Adrenal gland (tissue), 5 donors: ENCODE measurements around the gene ATF5.

Experiments
- POLR2A ChIP-seq, 2 donors: fragments of 450-650 bp; IDR thresholded peaks; one replicate each; pipeline ENCODE4 v1.6.1; 2017; ENCODE audit warnings: antibody characterized with exemption in 2 of 2, mild to moderate bottlenecking in 2 of 2, moderate library complexity in 1 of 2
- TF ChIP-seq, protein P1 (sequence below), 6 experiments: fragments of 450-650 bp in 4 of 6; fragments of 200-600 bp in 2 of 6; sonication (generic) in 1 of 6; IDR thresholded peaks; 1 replicate in 5 of 6; 2 replicates in 1 of 6; pipeline versions ENCODE4 v1.5.1 to v1.8.0; 2016 to 2021; ENCODE audit warnings: antibody characterized with exemption in 6 of 6, mild to moderate bottlenecking in 2 of 6, moderate library complexity in 1 of 6
- donor health status: DM: no; HTN: no; CAD: no.

DNA sequence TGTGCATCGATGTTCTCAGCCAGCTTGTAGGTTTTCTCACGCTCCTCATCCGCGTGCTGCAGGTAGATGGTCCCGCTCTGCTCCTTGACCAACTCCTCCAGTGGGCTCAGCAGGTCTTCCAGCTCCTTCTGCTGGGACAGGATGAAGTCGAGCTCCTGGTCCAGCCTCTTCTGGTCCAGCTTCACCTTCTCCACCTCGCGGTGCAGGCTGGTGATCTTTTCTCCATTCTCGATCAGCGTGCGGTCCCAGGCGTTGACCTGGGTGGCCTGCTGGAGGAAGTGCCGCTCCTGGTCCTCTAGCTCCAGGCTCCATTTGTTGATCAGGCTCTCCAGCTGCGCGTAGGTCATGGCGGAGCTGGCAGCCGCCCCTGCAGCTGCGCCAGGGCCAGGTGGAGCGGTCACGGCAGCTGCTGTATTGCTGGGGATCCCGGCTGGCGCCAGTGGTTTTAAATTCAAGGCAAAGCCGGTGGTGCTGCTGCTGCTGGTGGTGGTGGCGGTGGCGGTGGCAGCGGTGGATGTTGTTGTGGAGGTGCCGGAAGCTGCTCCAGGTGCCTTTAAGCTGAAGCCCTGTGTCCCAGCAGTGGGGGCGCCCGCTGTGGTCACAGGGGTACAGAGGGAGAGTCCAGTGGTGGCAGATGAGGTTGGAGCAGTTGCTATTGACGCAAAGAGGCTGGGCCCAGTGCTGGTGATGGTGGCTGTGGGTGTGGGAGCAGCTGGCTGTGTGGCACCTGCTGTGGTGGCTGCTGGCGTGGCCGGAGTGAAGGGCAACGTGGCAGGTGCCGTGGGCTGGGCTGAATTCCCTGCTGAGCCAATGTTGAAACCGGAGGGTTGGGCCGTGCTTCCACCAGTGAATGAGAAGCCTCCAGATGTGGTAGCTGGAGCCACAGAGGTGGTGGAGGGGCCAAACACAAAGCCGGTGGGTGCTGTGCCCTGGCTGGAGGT is 20.3 kb upstream of the ATF5 start:
- TF ChIP-seq, protein P1, sequence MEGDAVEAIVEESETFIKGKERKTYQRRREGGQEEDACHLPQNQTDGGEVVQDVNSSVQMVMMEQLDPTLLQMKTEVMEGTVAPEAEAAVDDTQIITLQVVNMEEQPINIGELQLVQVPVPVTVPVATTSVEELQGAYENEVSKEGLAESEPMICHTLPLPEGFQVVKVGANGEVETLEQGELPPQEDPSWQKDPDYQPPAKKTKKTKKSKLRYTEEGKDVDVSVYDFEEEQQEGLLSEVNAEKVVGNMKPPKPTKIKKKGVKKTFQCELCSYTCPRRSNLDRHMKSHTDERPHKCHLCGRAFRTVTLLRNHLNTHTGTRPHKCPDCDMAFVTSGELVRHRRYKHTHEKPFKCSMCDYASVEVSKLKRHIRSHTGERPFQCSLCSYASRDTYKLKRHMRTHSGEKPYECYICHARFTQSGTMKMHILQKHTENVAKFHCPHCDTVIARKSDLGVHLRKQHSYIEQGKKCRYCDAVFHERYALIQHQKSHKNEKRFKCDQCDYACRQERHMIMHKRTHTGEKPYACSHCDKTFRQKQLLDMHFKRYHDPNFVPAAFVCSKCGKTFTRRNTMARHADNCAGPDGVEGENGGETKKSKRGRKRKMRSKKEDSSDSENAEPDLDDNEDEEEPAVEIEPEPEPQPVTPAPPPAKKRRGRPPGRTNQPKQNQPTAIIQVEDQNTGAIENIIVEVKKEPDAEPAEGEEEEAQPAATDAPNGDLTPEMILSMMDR (IDR thresholded peaks at IDR 0.05): no peak
- TF ChIP-seq POLR2A (IDR thresholded peaks at IDR 0.05): no peak
